H4 (cell line): ENCODE results near the gene GAB1. TPM values are rescaled to one million over a fixed set of nuclear protein-coding genes. Genes with fewer than 3 reads are reported as not detected.

Source experiments
- DNase-seq: peaks from one replicate; pipeline ENCODE4 v3.0.0-alpha.2; 2015; ENCODE audit warnings: low spot score
- total RNA-seq: library from RNA; depleted of rRNA; stranded (reverse); fragments of >200 nt; shearing (Covaris generic); gene quantifications from 2 replicates; pipeline ENCODE4 v1.2.3, GENCODE V29; 2014; rRNA removed

Gene GAB1
- total RNA-seq, 1 experiment from 2014 or later = 9.0 TPM

- no peak for DNase-seq
Observed at GRCh38 chr4:143489106-143489505, 152.4 kb downstream of the GAB1 start.

DNA sequence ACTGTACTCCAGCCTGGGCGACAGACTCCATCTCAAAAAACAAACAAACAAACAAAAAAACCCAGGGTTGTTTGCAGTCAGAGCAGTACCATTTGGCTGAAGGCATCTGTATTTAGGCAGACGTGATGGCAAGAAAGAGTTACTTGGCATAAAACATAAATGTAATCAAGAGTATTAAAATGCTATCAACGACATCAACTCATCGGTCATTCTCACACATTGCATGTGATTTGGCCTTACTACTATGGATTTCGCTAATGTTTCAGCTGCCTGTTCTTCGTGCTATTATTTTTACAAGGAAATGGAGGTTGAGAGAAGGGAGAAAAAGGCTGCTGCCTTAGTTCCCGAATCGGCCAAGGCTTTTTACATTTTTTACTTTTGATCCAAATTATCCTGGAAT is 161.3 kb downstream of the GAB1 start:
- no peak for DNase-seq

DNA sequence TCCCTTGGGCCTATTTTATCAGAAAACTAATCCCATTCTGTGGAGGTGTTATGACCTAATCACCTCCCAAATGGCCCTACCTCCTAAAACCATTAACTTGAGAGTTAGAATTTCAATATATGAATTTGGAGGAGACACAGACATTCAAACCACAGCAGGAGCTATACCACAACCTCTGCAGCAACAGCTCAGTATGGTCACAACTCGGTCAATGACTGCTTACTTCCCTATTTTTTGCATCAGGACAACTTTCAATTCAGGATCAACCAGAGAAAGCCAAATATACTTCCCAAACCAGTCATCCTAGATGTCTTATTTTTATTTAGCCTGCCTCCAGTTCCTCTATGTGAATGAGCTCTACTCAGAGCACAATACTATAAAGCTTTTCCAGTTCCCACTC is 165.6 kb downstream of the GAB1 start:
- no peak for DNase-seq

DNA sequence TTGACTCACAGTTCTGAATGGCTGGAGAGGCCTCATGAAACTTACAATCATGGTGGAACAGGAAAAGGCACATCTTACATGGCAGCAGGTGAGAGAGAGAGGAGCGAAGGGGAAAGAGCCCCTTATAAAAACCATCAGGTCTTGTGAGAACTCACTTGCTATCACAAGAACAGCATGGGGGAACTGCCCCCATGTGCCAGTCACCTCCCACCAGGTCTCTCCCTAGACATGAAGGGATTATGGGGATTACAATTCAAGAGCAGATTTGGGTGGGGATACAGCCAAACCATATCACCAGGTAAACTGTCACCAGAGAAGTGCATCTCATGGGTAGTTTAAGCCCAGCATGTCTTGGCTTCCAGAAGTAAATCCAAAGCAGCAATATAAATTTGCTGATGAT is 169.4 kb downstream of the GAB1 start:
- DNase-seq = no peak

DNA sequence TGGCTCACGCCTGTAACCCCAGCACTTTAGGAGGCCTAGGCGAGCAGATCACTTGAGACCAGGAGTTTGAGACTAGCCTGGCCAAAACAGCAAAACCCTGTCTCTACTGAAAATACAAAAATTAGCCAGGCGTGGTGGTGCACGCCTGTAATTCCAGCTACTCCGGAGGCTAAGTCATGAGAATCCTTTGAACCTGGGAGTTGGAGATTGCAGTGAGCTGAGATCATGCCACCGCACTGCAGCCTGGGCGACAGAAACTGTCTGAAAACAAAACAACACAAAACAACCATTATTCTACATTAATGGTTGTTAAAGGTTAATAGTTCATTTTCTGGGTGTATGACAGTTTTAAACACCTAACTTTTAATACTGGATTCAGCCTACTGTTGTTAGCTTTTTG is 175.2 kb downstream of the GAB1 start:
- no peak for DNase-seq

DNA sequence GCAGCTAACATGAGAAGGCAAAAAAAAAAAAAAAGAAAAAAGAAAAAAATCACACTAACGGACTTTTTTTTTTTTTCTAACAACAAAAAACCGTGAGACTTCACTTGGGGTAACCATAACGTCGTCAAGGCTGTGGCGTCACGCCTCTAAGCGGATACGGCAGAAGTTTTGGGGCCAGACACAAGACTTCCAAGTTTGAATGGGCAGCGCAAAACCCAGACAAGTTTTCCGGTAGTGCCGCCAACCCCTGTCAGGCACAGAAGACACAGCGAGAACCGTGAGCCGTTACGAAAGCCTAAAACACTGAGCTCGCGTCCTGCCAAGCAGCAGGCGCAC is 176.3 kb downstream of the GAB1 start:
- DNase-seq = no peak

GRCh38 chr4:143513314-143514168 is 176.9 kb downstream of the GAB1 start, which contains the start of gene SMARCA5:
TSS of gene SMARCA5 (plus strand) at chr4:143513702. CDS start at chr4:143513925, 223 bp downstream.
- DNase-seq = peak; percentile 98

GRCh38 chr4:143514169-143514495 is 177.5 kb downstream of the GAB1 start:
- DNase-seq = no peak

- peak; percentile 9 for DNase-seq
Observed at GRCh38 chr4:143514497-143514896, 177.8 kb downstream of the GAB1 start.

- no peak for DNase-seq
Observed at GRCh38 chr4:143514901-143515300, 178.2 kb downstream of the GAB1 start.

DNA sequence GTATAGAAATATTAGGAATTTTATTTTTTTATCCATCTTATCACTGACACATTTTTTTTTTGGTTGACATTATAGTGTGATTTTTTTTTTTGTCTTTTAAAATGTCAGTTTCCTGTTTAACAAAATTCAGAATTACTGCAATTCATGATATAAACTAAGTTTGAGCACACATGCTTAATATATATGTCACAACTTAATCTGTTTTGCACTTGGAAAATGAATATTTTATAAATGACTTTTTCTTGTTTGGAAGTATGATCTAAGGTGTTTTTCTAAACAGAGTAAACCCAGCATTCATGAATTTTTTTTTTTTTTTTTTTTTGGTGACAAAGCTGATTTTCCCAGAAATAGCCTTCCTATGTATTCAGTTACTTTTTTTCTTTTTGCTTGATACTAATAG is 179.2 kb downstream of the GAB1 start:
- no peak for DNase-seq

- no peak for DNase-seq
Observed at GRCh38 chr4:143517764-143518163, 181.1 kb downstream of the GAB1 start.

Other genes with a start within 250 kb of the GAB1 start
- 7.8 and 12.7 TPM in 2 replicates for gene USP38, start 152.0 kb upstream of the GAB1 start, total RNA-seq
- 27.8 and 31.6 TPM in 2 replicates for gene SMARCA5, start 176.8 kb downstream of the GAB1 start, total RNA-seq